ENCODE data around the gene GPR6.

GPR6 gene

GRCh38 chr6:110013386-110013785 is 35.3 kb downstream of the GPR6 start:
- TF ChIP-seq ARNT (IDR thresholded peaks at IDR 0.05) = no peak
- no peak for TF ChIP-seq NFRKB (IDR thresholded peaks at IDR 0.05)
- TF ChIP-seq FOXK2 (IDR thresholded peaks at IDR 0.05) = no peak
- TF ChIP-seq SUZ12 (IDR thresholded peaks at IDR 0.05) = no peak
- TF ChIP-seq CTBP1 (IDR thresholded peaks at IDR 0.05; ENCODE audit: borderline replicate concordance) = no peak
- no peak for TF ChIP-seq FOXM1 (IDR thresholded peaks at IDR 0.05; ENCODE audit: borderline replicate concordance)
- CTCF ChIA-PET = no interaction called here
- POLR2A ChIA-PET = no interaction called here
- no peak for DNase-seq (ENCODE audit: extremely low spot score)

- POLR2A ChIA-PET = no interaction called here
- CTCF ChIA-PET = no interaction called here
- no peak for TF ChIP-seq FOXM1 (IDR thresholded peaks at IDR 0.05; ENCODE audit: borderline replicate concordance)
- TF ChIP-seq FOXA1 (IDR thresholded peaks at IDR 0.05) = no peak
- no peak for TF ChIP-seq SUZ12 (IDR thresholded peaks at IDR 0.05)
- TF ChIP-seq PKNOX1 (IDR thresholded peaks at IDR 0.05) = no peak
- TF ChIP-seq L3MBTL2 (conservative IDR thresholded peaks at IDR 0.05) = no peak
- TF ChIP-seq CTBP1 (IDR thresholded peaks at IDR 0.05; ENCODE audit: borderline replicate concordance) = no peak
- TF ChIP-seq ELF4 (IDR thresholded peaks at IDR 0.05) = no peak
- no peak for TF ChIP-seq LEF1 (IDR thresholded peaks at IDR 0.05; ENCODE audit: borderline replicate concordance)
- no peak for TF ChIP-seq TARDBP (IDR thresholded peaks at IDR 0.05)
- TF ChIP-seq FOXK2 (IDR thresholded peaks at IDR 0.05) = no peak
- TF ChIP-seq SP1 (IDR thresholded peaks at IDR 0.05) = no peak
- no peak for TF ChIP-seq ZNF384 (IDR thresholded peaks at IDR 0.05)
- TF ChIP-seq HDGF (IDR thresholded peaks at IDR 0.05; ENCODE audit: borderline replicate concordance) = no peak
- TF ChIP-seq NFRKB (IDR thresholded peaks at IDR 0.05) = no peak
- no peak for TF ChIP-seq ARNT (IDR thresholded peaks at IDR 0.05)
- DNase-seq (ENCODE audit: extremely low spot score) = no peak
These were observed 37.1 kb downstream of the GPR6 start for GRCh38 chr6:110015206-110015605.

- POLR2A ChIA-PET = no interaction called here
- CTCF ChIA-PET = no interaction called here
- no peak for TF ChIP-seq BHLHE40 (IDR thresholded peaks at IDR 0.05; ENCODE audit: borderline replicate concordance)
- no peak for TF ChIP-seq CTBP1 (IDR thresholded peaks at IDR 0.05; ENCODE audit: borderline replicate concordance)
- no peak for TF ChIP-seq FOXA1 (IDR thresholded peaks at IDR 0.05)
- TF ChIP-seq FOXM1 (IDR thresholded peaks at IDR 0.05; ENCODE audit: borderline replicate concordance) = no peak
- TF ChIP-seq ELF4 (IDR thresholded peaks at IDR 0.05) = no peak
- no peak for TF ChIP-seq PKNOX1 (IDR thresholded peaks at IDR 0.05)
- no peak for TF ChIP-seq FOXK2 (IDR thresholded peaks at IDR 0.05)
- TF ChIP-seq SUZ12 (IDR thresholded peaks at IDR 0.05) = no peak
- no peak for TF ChIP-seq ZNF384 (IDR thresholded peaks at IDR 0.05)
- no peak for TF ChIP-seq L3MBTL2 (conservative IDR thresholded peaks at IDR 0.05)
- TF ChIP-seq ARNT (IDR thresholded peaks at IDR 0.05) = no peak
- no peak for TF ChIP-seq LEF1 (IDR thresholded peaks at IDR 0.05; ENCODE audit: borderline replicate concordance)
- TF ChIP-seq HDGF (IDR thresholded peaks at IDR 0.05; ENCODE audit: borderline replicate concordance) = no peak
- no peak for TF ChIP-seq TARDBP (IDR thresholded peaks at IDR 0.05)
- no peak for TF ChIP-seq NFRKB (IDR thresholded peaks at IDR 0.05)
- DNase-seq (ENCODE audit: extremely low spot score) = no peak
These were observed 39.2 kb downstream of the GPR6 start for GRCh38 chr6:110017306-110017705.

GRCh38 chr6:110017946-110018345 is 39.8 kb downstream of the GPR6 start:
- POLR2A ChIA-PET = no interaction called here
- TF ChIP-seq NFRKB (IDR thresholded peaks at IDR 0.05) = no peak
- TF ChIP-seq ZNF384 (IDR thresholded peaks at IDR 0.05) = no peak
- no peak for TF ChIP-seq FOXA1 (IDR thresholded peaks at IDR 0.05)
- no peak for TF ChIP-seq CTBP1 (IDR thresholded peaks at IDR 0.05; ENCODE audit: borderline replicate concordance)
- TF ChIP-seq LEF1 (IDR thresholded peaks at IDR 0.05; ENCODE audit: borderline replicate concordance) = no peak
- TF ChIP-seq FOXK2 (IDR thresholded peaks at IDR 0.05) = no peak
- TF ChIP-seq SP1 (IDR thresholded peaks at IDR 0.05) = no peak
- TF ChIP-seq BHLHE40 (IDR thresholded peaks at IDR 0.05; ENCODE audit: borderline replicate concordance) = no peak
- no peak for TF ChIP-seq TARDBP (IDR thresholded peaks at IDR 0.05)
- TF ChIP-seq FOXM1 (IDR thresholded peaks at IDR 0.05; ENCODE audit: borderline replicate concordance) = no peak
- no peak for TF ChIP-seq PKNOX1 (IDR thresholded peaks at IDR 0.05)
- no peak for TF ChIP-seq ARNT (IDR thresholded peaks at IDR 0.05)
- no peak for TF ChIP-seq SUZ12 (IDR thresholded peaks at IDR 0.05)
- TF ChIP-seq ELF4 (IDR thresholded peaks at IDR 0.05) = no peak
- no peak for TF ChIP-seq L3MBTL2 (conservative IDR thresholded peaks at IDR 0.05)
- no peak for TF ChIP-seq HDGF (IDR thresholded peaks at IDR 0.05; ENCODE audit: borderline replicate concordance)
- CTCF ChIA-PET = no interaction called here
- no peak for DNase-seq (ENCODE audit: extremely low spot score)

GRCh38 chr6:110018486-110018885 is 40.4 kb downstream of the GPR6 start:
- TF ChIP-seq HDGF (IDR thresholded peaks at IDR 0.05; ENCODE audit: borderline replicate concordance) (no peak), BHLHE40 (IDR thresholded peaks at IDR 0.05; ENCODE audit: borderline replicate concordance) (no peak), ELF4 (IDR thresholded peaks at IDR 0.05) (no peak), ARNT (IDR thresholded peaks at IDR 0.05) (no peak), CTBP1 (IDR thresholded peaks at IDR 0.05; ENCODE audit: borderline replicate concordance) (no peak), SUZ12 (IDR thresholded peaks at IDR 0.05) (no peak), PKNOX1 (IDR thresholded peaks at IDR 0.05) (no peak), FOXA1 (IDR thresholded peaks at IDR 0.05) (no peak), FOXM1 (IDR thresholded peaks at IDR 0.05; ENCODE audit: borderline replicate concordance) (no peak), NFRKB (IDR thresholded peaks at IDR 0.05) (no peak)
- no peak for DNase-seq (ENCODE audit: extremely low spot score)
- ChIA-PET POLR2A (no interaction called here), CTCF (no interaction called here)

- no peak for DNase-seq (ENCODE audit: extremely low spot score)
- POLR2A ChIA-PET = no interaction called here
- TF ChIP-seq L3MBTL2 (conservative IDR thresholded peaks at IDR 0.05) (no peak), FOXA1 (IDR thresholded peaks at IDR 0.05) (no peak), LEF1 (IDR thresholded peaks at IDR 0.05; ENCODE audit: borderline replicate concordance) (no peak), FOXK2 (IDR thresholded peaks at IDR 0.05) (no peak), TARDBP (IDR thresholded peaks at IDR 0.05) (no peak), ZNF384 (IDR thresholded peaks at IDR 0.05) (no peak), HDGF (IDR thresholded peaks at IDR 0.05; ENCODE audit: borderline replicate concordance) (no peak), FOXM1 (IDR thresholded peaks at IDR 0.05; ENCODE audit: borderline replicate concordance) (no peak), ARNT (IDR thresholded peaks at IDR 0.05) (no peak), ELF4 (IDR thresholded peaks at IDR 0.05) (no peak), NFRKB (IDR thresholded peaks at IDR 0.05) (no peak), PKNOX1 (IDR thresholded peaks at IDR 0.05) (no peak), SP1 (IDR thresholded peaks at IDR 0.05) (no peak), BHLHE40 (IDR thresholded peaks at IDR 0.05; ENCODE audit: borderline replicate concordance) (no peak), CTBP1 (IDR thresholded peaks at IDR 0.05; ENCODE audit: borderline replicate concordance) (no peak), SUZ12 (IDR thresholded peaks at IDR 0.05) (no peak)
- CTCF ChIA-PET = interaction anchor here (1.2 kb wide), 1 partner anchor 19 kb away, joined by 5 read pairs; no protein-coding TSS in a partner anchor
These were observed 42.8 kb downstream of the GPR6 start for GRCh38 chr6:110020888-110021287.
